Loucy (cell line): ENCODE measurements around the gene PLEKHH1.

Experiments used
- CTCF ChIP-seq: fragments of 200-600 bp; sonication (generic); conservative IDR thresholded peaks from 2 replicates; pipeline ENCODE4 v1.5.1; 2014; ENCODE audit warnings: mild to moderate bottlenecking, antibody characterized with exemption, low read length
- EZH2phosphoT487 ChIP-seq: fragments of 200-600 bp; IDR thresholded peaks from 2 replicates; pipeline ENCODE4 v1.6.1; 2018; ENCODE audit warnings: antibody characterized with exemption, mild to moderate bottlenecking, moderate library complexity, borderline replicate concordance

GRCh38 chr14:67483579-67484285, 49.4 kb upstream of the PLEKHH1 start:
- no peak for TF ChIP-seq CTCF
- TF ChIP-seq EZH2phosphoT487, result no peak
